SH-SY5Y (cell line): Measurements from ENCODE around the gene AREL1.

Source experiments
- GATA2 ChIP-seq: IDR thresholded peaks from 2 replicates; pipeline ENCODE4 v1.6.1; 2011; ENCODE audit warnings: mild to moderate bottlenecking, low read depth, low read length
- GATA3 ChIP-seq: IDR thresholded peaks from 2 replicates; pipeline ENCODE4 v1.6.1; 2011; ENCODE audit warnings: low read depth, mild to moderate bottlenecking, low read length, moderate library complexity

DNA sequence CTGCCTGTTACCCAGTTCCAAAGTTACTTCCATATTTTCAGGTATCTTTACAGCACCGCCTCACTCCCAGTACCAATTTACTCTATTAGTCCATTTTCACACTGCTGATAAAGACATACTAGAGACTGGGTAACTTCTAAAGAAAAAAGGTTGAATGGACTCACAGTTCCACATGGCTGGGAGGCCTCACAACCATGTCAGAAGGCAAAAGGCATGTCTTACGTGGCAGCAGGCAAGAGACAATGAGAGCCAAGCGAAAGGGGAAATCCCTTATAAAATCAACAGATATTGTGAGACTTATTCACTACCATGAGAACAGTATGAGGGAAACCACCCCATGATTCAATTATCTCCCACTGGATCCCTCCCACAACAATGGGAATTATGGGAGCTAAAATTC lies 9.8 kb downstream of the AREL1 start:
- no peak for TF ChIP-seq GATA2
- no peak for TF ChIP-seq GATA3
